Keratinocyte (primary cell): ENCODE data around the gene LARGE1. TPM values are rescaled to one million over a fixed set of nuclear protein-coding genes. Genes with fewer than 3 reads are reported as not detected.

Experiments used
- DNase-seq: peaks from one replicate; pipeline ENCODE4 v3.0.0-alpha.2; 2011; ENCODE audit warnings: low read depth, missing footprints, low spot score
- FAIRE-seq: peaks from 2 replicates; lab custom pipeline; 2011; peaks lifted over from hg19 to GRCh38; lab: Jason Lieb, UNC
- H2AFZ ChIP-seq: 2 replicates; pipeline ENCODE4 v1.6.0; 2012; ENCODE audit warnings: low read length, control low read depth, inconsistent platforms; ENCODE audit not compliant: control insufficient read depth
- H3K27ac ChIP-seq: 2 replicates; pipeline ENCODE4 v1.5.1; 2011; ENCODE audit warnings: low read length; ENCODE audit not compliant: control insufficient read depth, insufficient read depth
- H3K27me3 ChIP-seq: 3 replicates; pipeline ENCODE4 v1.6.0; 2011; ENCODE audit warnings: low read length; ENCODE audit not compliant: control insufficient read depth, insufficient read depth; ENCODE audit errors: extremely low read depth
- H3K36me3 ChIP-seq, 2 experiments: 2 replicates in 1 of 2; 3 replicates in 1 of 2; pipeline ENCODE4 v1.5.1; 2011; ENCODE audit warnings: low read length in 2 of 2, mild to moderate bottlenecking in 1 of 2; ENCODE audit not compliant: control insufficient read depth in 2 of 2, insufficient read depth in 2 of 2; ENCODE audit errors: extremely low read depth in 1 of 2
- H3K4me1 ChIP-seq: 3 replicates; pipeline ENCODE4 v1.5.1; 2011; ENCODE audit warnings: low read length; ENCODE audit not compliant: control insufficient read depth, insufficient read depth; ENCODE audit errors: extremely low read depth
- H3K4me2 ChIP-seq: 3 replicates; pipeline ENCODE4 v1.6.0; 2011; ENCODE audit warnings: low read depth, low read length; ENCODE audit not compliant: control insufficient read depth, insufficient read depth; ENCODE audit errors: extremely low read depth
- H3K4me3 ChIP-seq, 3 experiments: fragments of 200-600 bp in 1 of 3; sonication (generic) in 1 of 3; 2 replicates in 2 of 3; 3 replicates in 1 of 3; pipeline ENCODE4 v1.5.1; 2011 to 2016; ENCODE audit warnings: low read length in 3 of 3, mild to moderate bottlenecking in 3 of 3, control low read depth in 2 of 3, inconsistent platforms in 1 of 3, low read depth in 1 of 3, mixed read lengths in 1 of 3, mixed run types in 1 of 3, moderate library complexity in 1 of 3; ENCODE audit not compliant: control insufficient read depth in 2 of 3, insufficient read depth in 2 of 3; ENCODE audit errors: extremely low read depth in 1 of 3
- H3K79me2 ChIP-seq: 2 replicates; pipeline ENCODE4 v1.6.0; 2012; ENCODE audit warnings: low read length; ENCODE audit not compliant: control insufficient read depth, insufficient read depth
- H3K9ac ChIP-seq: 3 replicates; pipeline ENCODE4 v1.6.0; 2011; ENCODE audit warnings: low read length; ENCODE audit not compliant: control insufficient read depth, insufficient read depth; ENCODE audit errors: extremely low read depth
- H3K9me1 ChIP-seq: 3 replicates; pipeline ENCODE4 v1.6.0; 2011; ENCODE audit warnings: low read length; ENCODE audit not compliant: control insufficient read depth, insufficient read depth; ENCODE audit errors: extremely low read depth
- H3K9me3 ChIP-seq: 2 replicates; pipeline ENCODE4 v1.5.1; 2012; ENCODE audit warnings: low read depth, low read length; ENCODE audit not compliant: control insufficient read depth
- H4K20me1 ChIP-seq: 3 replicates; pipeline ENCODE4 v1.6.0; 2011; ENCODE audit warnings: low read length; ENCODE audit not compliant: control insufficient read depth, insufficient read depth; ENCODE audit errors: extremely low read depth
- EZH2 ChIP-seq: IDR thresholded peaks from one replicate; pipeline ENCODE4 v1.6.1; 2012; ENCODE audit warnings: inconsistent platforms, mild to moderate bottlenecking, low read length, moderate library complexity
- dilution Hi-C: fragments of 300-500 bp; cut with MboI; formaldehyde crosslinking; loops from one replicate; pipeline ENCODE4 v1.7.0; 2020; ENCODE audit warnings: low sequenced_read_pairs; ENCODE audit not compliant: extremely low pct_ligation_motif_present
- polyA plus RNA-seq, 5 experiments: library from polyadenylated mRNA; depleted of rRNA in 3 of 5; stranded (reverse) in 3 of 5; stranded (forward) in 1 of 5; unstranded in 1 of 5; fragments of >200 nt; gene quantifications; 1 replicate in 1 of 5; 2 replicates in 3 of 5; 3 replicates in 1 of 5; pipeline versions ENCODE4 v1.2.1 to v1.2.3, GENCODE V29; 2011 to 2012; ENCODE audit warnings: missing spikeins in 2 of 5, low read depth in 1 of 5, low replicate concordance in 1 of 5
- TF ChIP-seq, protein P1 (sequence below), 3 experiments: IDR thresholded peaks in 1 of 3; conservative IDR thresholded peaks in 1 of 3; optimal IDR thresholded peaks in 1 of 3; 2 replicates in 2 of 3; 3 replicates in 1 of 3; pipeline versions ENCODE3 to v1.5.1; 2011; ENCODE audit warnings: low read length in 3 of 3, mild to moderate bottlenecking in 3 of 3, moderate library complexity in 2 of 3, control low read depth in 1 of 3, inconsistent platforms in 1 of 3; ENCODE audit not compliant: insufficient read depth in 2 of 3; ENCODE audit errors: extremely low read depth in 1 of 3

Gene LARGE1
- polyA plus RNA-seq, 1 donor (not counting 4 experiments of a cell fraction or from before 2014, with no cell fraction given): 4.5 TPM

GRCh38 chr22:33807470-33807869, 112.8 kb downstream of the LARGE1 start:
- H3K9me3 ChIP-seq: no peaks in the 10 kb centered on the region
- no peak overlapping the region for H3K4me3 ChIP-seq
- dilution Hi-C loops: no loop called here
- H3K36me3 ChIP-seq: no peaks in the 10 kb centered on the region
- FAIRE-seq (no peak), DNase-seq (no peak)
- H2AFZ ChIP-seq: no peak overlapping the region
- no peak overlapping the region for H3K27ac ChIP-seq
- H3K9ac ChIP-seq: no peak overlapping the region
- peaks cover 14% of the 10 kb centered on the region for H3K4me1 ChIP-seq
- no peaks in the 10 kb centered on the region for H3K9me1 ChIP-seq
- TF ChIP-seq, protein P1, sequence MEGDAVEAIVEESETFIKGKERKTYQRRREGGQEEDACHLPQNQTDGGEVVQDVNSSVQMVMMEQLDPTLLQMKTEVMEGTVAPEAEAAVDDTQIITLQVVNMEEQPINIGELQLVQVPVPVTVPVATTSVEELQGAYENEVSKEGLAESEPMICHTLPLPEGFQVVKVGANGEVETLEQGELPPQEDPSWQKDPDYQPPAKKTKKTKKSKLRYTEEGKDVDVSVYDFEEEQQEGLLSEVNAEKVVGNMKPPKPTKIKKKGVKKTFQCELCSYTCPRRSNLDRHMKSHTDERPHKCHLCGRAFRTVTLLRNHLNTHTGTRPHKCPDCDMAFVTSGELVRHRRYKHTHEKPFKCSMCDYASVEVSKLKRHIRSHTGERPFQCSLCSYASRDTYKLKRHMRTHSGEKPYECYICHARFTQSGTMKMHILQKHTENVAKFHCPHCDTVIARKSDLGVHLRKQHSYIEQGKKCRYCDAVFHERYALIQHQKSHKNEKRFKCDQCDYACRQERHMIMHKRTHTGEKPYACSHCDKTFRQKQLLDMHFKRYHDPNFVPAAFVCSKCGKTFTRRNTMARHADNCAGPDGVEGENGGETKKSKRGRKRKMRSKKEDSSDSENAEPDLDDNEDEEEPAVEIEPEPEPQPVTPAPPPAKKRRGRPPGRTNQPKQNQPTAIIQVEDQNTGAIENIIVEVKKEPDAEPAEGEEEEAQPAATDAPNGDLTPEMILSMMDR (optimal IDR thresholded peaks at IDR 0.05 in 1 of 3, IDR thresholded peaks at IDR 0.05 in 1 of 3, conservative IDR thresholded peaks at IDR 0.05 in 1 of 3; ENCODE audit: extremely low read depth in 1 of 3, insufficient read depth in 2 of 3, low read length in 3 of 3): no peak
- TF ChIP-seq EZH2: no peak
- no peaks in the 10 kb centered on the region for H3K27me3 ChIP-seq
- H3K4me2 ChIP-seq: no peak overlapping the region
- no peaks in the 10 kb centered on the region for H3K79me2 ChIP-seq
- H4K20me1 ChIP-seq: no peaks in the 10 kb centered on the region

- Histone ChIP-seq H3K4me1 (peaks cover 19% of the 10 kb centered on the region), H3K9me1 (no peaks in the 10 kb centered on the region), H3K9ac (no peak overlapping the region), H3K27ac (no peak overlapping the region), H3K4me2 (no peak overlapping the region), H3K27me3 (no peaks in the 10 kb centered on the region), H3K36me3 (no peaks in the 10 kb centered on the region), H3K9me3 (no peaks in the 10 kb centered on the region), H3K4me3 (no peak overlapping the region), H4K20me1 (no peaks in the 10 kb centered on the region), H3K79me2 (no peaks in the 10 kb centered on the region), H2AFZ (no peak overlapping the region)
- no peak for DNase-seq
- dilution Hi-C loops: no loop called here
- TF ChIP-seq EZH2: no peak
- TF ChIP-seq, protein P1 (optimal IDR thresholded peaks at IDR 0.05 in 1 of 3, IDR thresholded peaks at IDR 0.05 in 1 of 3, conservative IDR thresholded peaks at IDR 0.05 in 1 of 3; ENCODE audit: extremely low read depth in 1 of 3, insufficient read depth in 2 of 3, low read length in 3 of 3): no peak
- FAIRE-seq: no peak
These were observed 114.1 kb downstream of the LARGE1 start for GRCh38 chr22:33806191-33806590.
